Right ventricle myocardium inferior (tissue), 1 donor: Measurements from ENCODE around the gene RBM48. TPM values are rescaled to one million over a fixed set of nuclear protein-coding genes. Genes with fewer than 3 reads are reported as not detected.
"Not testable (repeated sequence)": the region's sequence is repeated elsewhere in the genome, so short reads cannot be mapped to it uniquely, and the experiment has no call there.

Source experiments
- ATAC-seq: fragments of 200-7000 bp; cut with Tn5 transposase; one replicate; pipeline ENCODE4 v1.9.1; 2020; ENCODE audit warnings: mild to moderate bottlenecking, moderate library complexity
- DNase-seq: peaks from one replicate; pipeline ENCODE4 v3.0.0; 2021; ENCODE audit errors: missing footprints
- intact Hi-C: fragments of 100-400 bp; cut with DNase I; formaldehyde crosslinking; loops from one replicate; pipeline ENCODE4 v1.11.0; 2022
- long read RNA-seq: library from polyadenylated mRNA; unstranded; transcript quantifications from one replicate; pipeline ENCODE4 v2.0.0, GENCODE V29; 2021
- total RNA-seq: library from RNA; stranded (reverse); fragmentation: NEBNext Ultra II Directional; extraction: Animal tissue kit (Norgen Biotek cat#: 25700); gene quantifications from one replicate; pipeline ENCODE4 v1.2.1, GENCODE V29; 2021
- donor health status: DM: no; HTN: yes; CAD: no; lungs with severe emphysema.

Gene RBM48
- total RNA-seq, result 11.8 TPM
- long read RNA-seq, transcript RBM48-201 (5 exons, 1,742 nt), result major isoform, 6 of 8 reads
- long read RNA-seq, partial matches to known transcripts, result 0 of 8 reads
- long read RNA-seq, other reads (novel, unspliced or antisense), result 2 of 8 reads

- DNase-seq (peak; percentile 96), ATAC-seq (peak; percentile 99)
- intact Hi-C loops, result loop anchor here (5.0 to 10.0 kb wide), 3 partner anchors 59 to 306 kb away; partner anchors contain the start of gene CDK6
Measured at GRCh38 chr7:92528188-92528957, at the start of gene RBM48, which contains the start of gene PEX1. Gene RBM48 (plus strand): TSS chr7:92528795. CDS start chr7:92528814, 19 bp downstream. Gene PEX1 (minus strand): TSS chr7:92528520. CDS start chr7:92528435, 85 bp downstream.

- ATAC-seq, intact Hi-C loops, DNase-seq: not testable (repeated sequence)
Measured at GRCh38 chr7:92479146-92479545, 49.4 kb upstream of the RBM48 start.

GRCh38 chr7:92483624-92484023 lies 45.0 kb upstream of the RBM48 start:
- DNase-seq, intact Hi-C loops, ATAC-seq: not testable (repeated sequence)

GRCh38 chr7:92484226-92484625 lies 44.4 kb upstream of the RBM48 start:
- intact Hi-C loops, DNase-seq, ATAC-seq: not testable (repeated sequence)

- intact Hi-C loops, result no loop called here
- ATAC-seq (no peak), DNase-seq (no peak)
Measured at GRCh38 chr7:92485267-92485892, 43.2 kb upstream of the RBM48 start.

GRCh38 chr7:92485974-92486373 lies 42.6 kb upstream of the RBM48 start:
- ATAC-seq (no peak), DNase-seq (no peak)
- intact Hi-C loops, result no loop called here

- ATAC-seq, result no peak
Measured at GRCh38 chr7:92487804-92488203, 40.8 kb upstream of the RBM48 start.

GRCh38 chr7:92489634-92490033 lies 39.0 kb upstream of the RBM48 start:
- ATAC-seq (peak; percentile 72), DNase-seq (no peak)
- intact Hi-C loops, result no loop called here

More at GRCh38 chr7:92487804-92488203, 40.8 kb upstream of the RBM48 start:
- no peak for DNase-seq
- intact Hi-C loops, result no loop called here

- no peak for DNase-seq
- intact Hi-C loops, result no loop called here
- ATAC-seq, result no peak
Measured at GRCh38 chr7:92496876-92497275, 31.7 kb upstream of the RBM48 start.

- intact Hi-C loops, result no loop called here
- no peak for ATAC-seq
- DNase-seq, result no peak
Measured at GRCh38 chr7:92498557-92498956, 30.0 kb upstream of the RBM48 start.

GRCh38 chr7:92503767-92504166 lies 24.8 kb upstream of the RBM48 start:
- intact Hi-C loops, result no loop called here
- ATAC-seq, result no peak
- no peak for DNase-seq

- no peak for ATAC-seq
Measured at GRCh38 chr7:92504563-92504962, 24.0 kb upstream of the RBM48 start.

GRCh38 chr7:92506363-92506762 lies 22.2 kb upstream of the RBM48 start:
- ATAC-seq (no peak), DNase-seq (no peak)
- intact Hi-C loops, result no loop called here

More at GRCh38 chr7:92504563-92504962, 24.0 kb upstream of the RBM48 start:
- no peak for DNase-seq
- intact Hi-C loops, result no loop called here

- no peak for ATAC-seq
- intact Hi-C loops, result no loop called here
Measured at GRCh38 chr7:92508946-92509345, 19.6 kb upstream of the RBM48 start.

GRCh38 chr7:92513167-92513902 lies 15.3 kb upstream of the RBM48 start:
- ATAC-seq, result no peak
- DNase-seq, result no peak
- intact Hi-C loops, result no loop called here

More at GRCh38 chr7:92508946-92509345, 19.6 kb upstream of the RBM48 start:
- DNase-seq, result no peak

- intact Hi-C loops, result no loop called here
- ATAC-seq (no peak), DNase-seq (no peak)
Measured at GRCh38 chr7:92517631-92518030, 11.0 kb upstream of the RBM48 start.

- ATAC-seq, result no peak
- no peak for DNase-seq
- intact Hi-C loops, result loop anchor here (10.0 kb wide), 2 partner anchors 175 to 315 kb away; partner anchors contain the start of gene CDK6
Measured at GRCh38 chr7:92520024-92520423, 8.6 kb upstream of the RBM48 start.

GRCh38 chr7:92523110-92523509 lies 5.5 kb upstream of the RBM48 start:
- ATAC-seq, result no peak
- DNase-seq, result no peak
- intact Hi-C loops, result loop anchor here (10.0 kb wide), 2 partner anchors 172 to 312 kb away; partner anchors contain the start of gene CDK6
